ENCODE results near the gene MYL9.
"Not testable (repeated sequence)": the region's sequence is repeated elsewhere in the genome, so short reads cannot be mapped to it uniquely, and the experiment has no call there.

The MYL9 gene

DNA sequence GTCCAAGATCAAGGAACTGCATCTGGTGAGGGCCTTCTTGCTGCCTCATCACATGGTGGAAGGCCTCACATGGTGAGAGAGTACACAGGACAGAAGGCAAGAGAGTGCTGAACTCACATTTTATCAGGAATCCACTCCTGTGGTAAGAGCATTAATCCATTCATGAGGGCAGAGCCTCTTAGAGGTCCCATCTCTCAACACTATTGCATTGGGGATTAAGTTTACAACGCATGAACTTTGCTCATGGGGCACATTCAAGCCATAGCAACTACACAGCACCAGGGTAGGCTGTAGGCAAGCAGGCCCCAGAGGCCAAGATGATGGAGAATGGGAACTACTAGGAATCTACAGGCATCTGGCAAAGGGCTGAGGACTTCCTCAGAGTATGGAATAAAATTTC is 22.1 kb downstream of the MYL9 start:
- no peaks in the 10 kb centered on the region for H3K9me3 Mint-ChIP-seq
- H3K4me3 Mint-ChIP-seq: no peak overlapping the region
- no peak overlapping the region for H3K27ac Mint-ChIP-seq
- H3K27me3 Mint-ChIP-seq: no peaks in the 10 kb centered on the region
- peaks cover 4% of the 10 kb centered on the region for H3K4me1 Mint-ChIP-seq
- H3K36me3 Mint-ChIP-seq: peaks cover 2% of the 10 kb centered on the region

- H3K4me1 Mint-ChIP-seq, H3K27me3 Mint-ChIP-seq, H3K36me3 Mint-ChIP-seq, H3K4me3 Mint-ChIP-seq, H3K27ac Mint-ChIP-seq, H3K9me3 Mint-ChIP-seq: not testable (repeated sequence)
These were observed 22.9 kb downstream of the MYL9 start for GRCh38 chr20:36564078-36564725.

GRCh38 chr20:36564726-36565121 is 23.4 kb downstream of the MYL9 start:
- H3K27ac Mint-ChIP-seq: peak overlapping the region; percentile 9
- H3K4me3 Mint-ChIP-seq, H3K36me3 Mint-ChIP-seq, H3K9me3 Mint-ChIP-seq, H3K27me3 Mint-ChIP-seq, H3K4me1 Mint-ChIP-seq: not testable (repeated sequence)

- no peaks in the 10 kb centered on the region for H3K9me3 Mint-ChIP-seq
- H3K27ac Mint-ChIP-seq: no peak overlapping the region
- H3K4me3 Mint-ChIP-seq: no peak overlapping the region
- peaks cover 2% of the 10 kb centered on the region for H3K36me3 Mint-ChIP-seq
- H3K4me1 Mint-ChIP-seq: peaks cover 4% of the 10 kb centered on the region
- no peaks in the 10 kb centered on the region for H3K27me3 Mint-ChIP-seq
These were observed 24.2 kb downstream of the MYL9 start for GRCh38 chr20:36565520-36565919.

DNA sequence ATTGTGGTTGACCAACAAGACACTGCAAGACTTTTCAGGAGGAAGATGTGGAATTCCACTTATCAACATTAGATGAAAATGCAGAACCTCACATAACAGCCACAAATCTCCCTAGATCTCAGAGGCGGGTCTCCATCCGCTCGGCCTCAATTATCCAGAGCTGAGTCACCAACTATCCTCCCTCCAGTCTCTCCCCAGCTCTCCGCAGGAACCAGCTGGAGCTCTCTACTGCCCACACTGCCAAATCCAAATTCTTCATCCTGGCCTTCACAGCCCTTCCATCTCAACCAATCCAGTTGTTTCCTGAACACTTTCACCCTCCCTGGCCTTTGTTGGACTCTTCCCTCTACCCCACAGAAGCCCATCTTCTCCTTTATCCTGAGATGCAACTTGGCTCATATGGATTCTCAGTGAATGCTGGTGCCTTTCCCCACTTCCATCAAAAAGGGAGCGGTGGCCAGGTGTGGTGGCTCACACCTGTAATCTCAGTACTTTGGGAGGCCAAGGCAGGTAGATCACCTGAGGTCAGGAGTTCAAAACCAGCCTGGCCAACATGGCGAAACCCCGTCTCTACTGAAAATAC is 28.6 kb downstream of the MYL9 start:
- no peak overlapping the region for H3K4me3 Mint-ChIP-seq
- H3K27me3 Mint-ChIP-seq: no peaks in the 10 kb centered on the region
- peaks cover 20% of the 10 kb centered on the region for H3K4me1 Mint-ChIP-seq
- H3K9me3 Mint-ChIP-seq: no peaks in the 10 kb centered on the region
- H3K36me3 Mint-ChIP-seq: peaks cover 4% of the 10 kb centered on the region
- H3K27ac Mint-ChIP-seq: peak overlapping the region; percentile 76

- peak overlapping the region; percentile 99 for H3K27ac Mint-ChIP-seq
- H3K36me3 Mint-ChIP-seq: peaks cover 2% of the 10 kb centered on the region
- H3K4me3 Mint-ChIP-seq: peak overlapping the region; percentile 95
- H3K9me3 Mint-ChIP-seq: no peaks in the 10 kb centered on the region
- no peaks in the 10 kb centered on the region for H3K27me3 Mint-ChIP-seq
- H3K4me1 Mint-ChIP-seq: peaks cover 37% of the 10 kb centered on the region
These were observed 30.5 kb downstream of the MYL9 start for GRCh38 chr20:36571564-36572504.

DNA sequence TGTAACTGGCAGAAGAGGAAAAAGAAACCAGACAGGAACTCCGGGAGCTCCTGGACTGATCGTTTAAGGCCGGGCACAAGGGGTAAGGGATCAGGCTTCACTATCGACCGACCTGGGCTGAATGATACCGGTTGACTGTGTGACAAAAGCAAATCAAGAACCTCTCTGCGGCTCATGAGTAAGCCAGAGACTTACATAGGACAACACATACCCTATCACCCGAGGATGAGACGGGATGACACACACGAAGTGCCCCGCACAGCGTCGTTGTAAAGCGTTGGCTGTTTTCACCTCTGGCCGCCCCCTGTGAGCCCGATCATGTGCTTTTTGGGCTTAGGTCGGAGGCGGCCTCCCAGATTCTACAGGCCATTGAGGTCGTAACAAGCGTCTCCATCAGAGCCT is 31.4 kb downstream of the MYL9 start:
- Mint-ChIP-seq H3K4me1 (peaks cover 37% of the 10 kb centered on the region), H3K9me3 (no peaks in the 10 kb centered on the region), H3K4me3 (peak overlapping the region; percentile 95), H3K27ac (peak overlapping the region; percentile 99), H3K36me3 (peaks cover 2% of the 10 kb centered on the region), H3K27me3 (no peaks in the 10 kb centered on the region)

- peaks cover 37% of the 10 kb centered on the region for H3K4me1 Mint-ChIP-seq
- H3K4me3 Mint-ChIP-seq: peak within 1 kb of the TSS; percentile 100
- peak within 1 kb of the TSS; percentile 100 for H3K27ac Mint-ChIP-seq
- H3K36me3 Mint-ChIP-seq: peaks cover 2% of the 10 kb centered on the region
- no peaks in the 10 kb centered on the region for H3K27me3 Mint-ChIP-seq
- H3K9me3 Mint-ChIP-seq: no peaks in the 10 kb centered on the region
These were observed 31.9 kb downstream of the MYL9 start, which contains the start of gene TGIF2 for GRCh38 chr20:36573103-36573797. Gene TGIF2, plus strand, starts transcription at chr20:36573597. Its CDS starts 5,178 bp downstream, at chr20:36578775.

- H3K27ac Mint-ChIP-seq: peak overlapping the region; percentile 77
- peak overlapping the region; percentile 100 for H3K4me3 Mint-ChIP-seq
- no peaks in the 10 kb centered on the region for H3K9me3 Mint-ChIP-seq
- peaks cover 2% of the 10 kb centered on the region for H3K36me3 Mint-ChIP-seq
- H3K4me1 Mint-ChIP-seq: peaks cover 37% of the 10 kb centered on the region
- H3K27me3 Mint-ChIP-seq: no peaks in the 10 kb centered on the region
These were observed 32.6 kb downstream of the MYL9 start for GRCh38 chr20:36573798-36574365.

- H3K4me3 Mint-ChIP-seq: peak overlapping the region; percentile 100
- H3K27me3 Mint-ChIP-seq: no peaks in the 10 kb centered on the region
- H3K4me1 Mint-ChIP-seq: peaks cover 37% of the 10 kb centered on the region
- H3K27ac Mint-ChIP-seq: peak overlapping the region; percentile 100
- H3K36me3 Mint-ChIP-seq: peaks cover 2% of the 10 kb centered on the region
- no peaks in the 10 kb centered on the region for H3K9me3 Mint-ChIP-seq
These were observed 33.2 kb downstream of the MYL9 start for GRCh38 chr20:36574366-36575135.

GRCh38 chr20:36576081-36576445 is 34.7 kb downstream of the MYL9 start:
- peaks cover 44% of the 10 kb centered on the region for H3K4me1 Mint-ChIP-seq

DNA sequence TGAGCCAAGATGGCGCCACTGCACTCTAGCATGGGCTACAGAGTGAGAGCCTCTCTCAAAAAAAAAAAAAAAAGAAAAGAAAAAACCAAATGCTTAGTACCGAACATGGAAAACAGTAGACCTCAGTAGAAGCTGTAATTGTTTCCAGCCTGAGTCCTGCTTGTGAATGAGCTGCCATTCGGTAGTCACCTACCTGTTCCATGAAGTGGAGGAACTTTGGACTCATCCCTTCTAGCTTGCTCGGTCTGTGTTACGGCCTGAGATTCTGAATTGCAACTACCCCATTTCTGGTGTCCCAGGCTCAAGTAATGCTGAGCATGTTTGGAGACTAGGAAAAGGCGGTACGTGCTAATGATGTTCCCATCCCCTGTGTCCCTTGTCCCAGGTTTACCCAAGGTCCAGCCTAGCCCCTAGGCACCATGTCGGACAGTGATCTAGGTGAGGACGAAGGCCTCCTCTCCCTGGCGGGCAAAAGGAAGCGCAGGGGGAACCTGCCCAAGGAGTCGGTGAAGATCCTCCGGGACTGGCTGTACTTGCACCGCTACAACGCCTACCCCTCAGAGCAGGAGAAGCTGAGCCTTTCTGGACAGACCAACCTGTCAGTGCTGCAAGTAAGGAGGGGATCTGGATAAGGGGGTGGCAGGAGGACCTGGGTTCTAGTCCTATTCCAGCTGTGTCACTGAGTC is 37.2 kb downstream of the MYL9 start:
- Mint-ChIP-seq H3K9me3 (no peaks in the 10 kb centered on the region), H3K36me3 (peaks cover 7% of the 10 kb centered on the region), H3K27ac (no peak overlapping the region), H3K4me1 (peaks cover 39% of the 10 kb centered on the region), H3K4me3 (no peak overlapping the region), H3K27me3 (no peaks in the 10 kb centered on the region)

More at GRCh38 chr20:36576081-36576445, 34.7 kb downstream of the MYL9 start:
- Mint-ChIP-seq H3K27ac (no peak overlapping the region), H3K9me3 (no peaks in the 10 kb centered on the region), H3K27me3 (no peaks in the 10 kb centered on the region), H3K36me3 (peaks cover 7% of the 10 kb centered on the region), H3K4me3 (peak overlapping the region; percentile 100)

GRCh38 chr20:36579996-36580545 is 38.8 kb downstream of the MYL9 start:
- Mint-ChIP-seq H3K27me3 (no peaks in the 10 kb centered on the region), H3K27ac (no peak overlapping the region), H3K36me3 (peaks cover 8% of the 10 kb centered on the region), H3K4me3 (peak overlapping the region; percentile 20), H3K4me1 (peaks cover 34% of the 10 kb centered on the region), H3K9me3 (no peaks in the 10 kb centered on the region)

- Mint-ChIP-seq H3K9me3 (no peaks in the 10 kb centered on the region), H3K27me3 (no peaks in the 10 kb centered on the region), H3K4me1 (peaks cover 26% of the 10 kb centered on the region), H3K36me3 (peaks cover 8% of the 10 kb centered on the region), H3K27ac (peak overlapping the region; percentile 82), H3K4me3 (peak overlapping the region; percentile 33)
These were observed 41.0 kb downstream of the MYL9 start for GRCh38 chr20:36582322-36582721.
